Esophagus muscularis mucosa (tissue), 4 donors: ENCODE data around the gene UNC13B. TPM values are rescaled to one million over a fixed set of nuclear protein-coding genes. Genes with fewer than 3 reads are reported as not detected.
A peak's percentile ranks its signal among the peaks of the same experiment; 100 is the strongest.

Experiments used
- DNase-seq: peaks from one replicate; pipeline ENCODE4 v3.0.0-alpha.2; 2017; ENCODE audit errors: extremely low spot score
- H3K27ac ChIP-seq, 4 donors: fragments of 200-600 bp; sonication (generic); replicated peaks in 1 of 4; 1 replicate in 3 of 4; 2 replicates in 1 of 4; pipeline ENCODE4 v1.5.1; 2016 to 2019; ENCODE audit warnings: mild to moderate bottlenecking in 1 of 4
- H3K27me3 ChIP-seq, 4 donors: fragments of 200-600 bp; sonication (generic); one replicate each; pipeline versions ENCODE4 v1.5.1 to v1.6.0; 2016 to 2019
- H3K36me3 ChIP-seq, 4 donors: fragments of 200-600 bp; sonication (generic); one replicate each; pipeline ENCODE4 v1.5.1; 2016 to 2019
- H3K4me1 ChIP-seq, 4 donors: fragments of 200-600 bp; sonication (generic); one replicate each; pipeline ENCODE4 v1.5.1; 2016 to 2019
- H3K4me3 ChIP-seq, 4 donors: fragments of 200-600 bp; sonication (generic); 1 replicate in 2 of 4; 2 replicates in 2 of 4; pipeline ENCODE4 v1.5.1; 2016 to 2019; ENCODE audit warnings: mild to moderate bottlenecking in 4 of 4, moderate library complexity in 1 of 4
- H3K9me3 ChIP-seq, 4 donors: fragments of 200-600 bp; sonication (generic); 1 replicate in 3 of 4; 2 replicates in 1 of 4; pipeline ENCODE4 v1.5.1; 2016 to 2019
- EP300 ChIP-seq: sonication (generic); formaldehyde crosslinking; IDR thresholded peaks from one replicate; pipeline ENCODE4 v1.6.1; 2017; ENCODE audit warnings: antibody characterized with exemption
- POLR2A ChIP-seq: fragments of 450-650 bp; IDR thresholded peaks from one replicate; pipeline ENCODE4 v1.6.1; 2017; ENCODE audit warnings: antibody characterized with exemption, moderate library complexity, mild to moderate bottlenecking, low read depth
- POLR2AphosphoS5 ChIP-seq, 2 donors: sonication (generic); formaldehyde crosslinking; IDR thresholded peaks; one replicate each; pipeline ENCODE4 v1.6.1; 2017; ENCODE audit warnings: antibody characterized with exemption in 2 of 2
- WGBS: methylation state at CpG from one replicate; pipeline ENCODE4 v1.1.5; 2018; 5-methylcytosine and 5-hydroxymethylcytosine counted together
- intact Hi-C: fragments of 100-400 bp; cut with DNase I; formaldehyde crosslinking; loops from one replicate; pipeline ENCODE4 v1.15.1; 2023
- total RNA-seq, 4 donors: library from RNA; depleted of rRNA; stranded (reverse); fragments of >200 nt; gene quantifications; one replicate each; pipeline versions ENCODE4 v1.1.0 to v1.2.1, GENCODE V29; 2016
- TF ChIP-seq, protein P1 (sequence below), 3 experiments: fragments of 200-600 bp in 2 of 3; fragments of 450-650 bp in 1 of 3; sonication (generic) in 2 of 3; IDR thresholded peaks; one replicate each; pipeline ENCODE4 v1.5.1; 2017 to 2019; ENCODE audit warnings: antibody characterized with exemption in 3 of 3, mild to moderate bottlenecking in 2 of 3, moderate library complexity in 1 of 3

The UNC13B gene
- total RNA-seq, 4 donors from 2014 or later = 21.9 to 30.7 (median 28.7) TPM

DNA sequence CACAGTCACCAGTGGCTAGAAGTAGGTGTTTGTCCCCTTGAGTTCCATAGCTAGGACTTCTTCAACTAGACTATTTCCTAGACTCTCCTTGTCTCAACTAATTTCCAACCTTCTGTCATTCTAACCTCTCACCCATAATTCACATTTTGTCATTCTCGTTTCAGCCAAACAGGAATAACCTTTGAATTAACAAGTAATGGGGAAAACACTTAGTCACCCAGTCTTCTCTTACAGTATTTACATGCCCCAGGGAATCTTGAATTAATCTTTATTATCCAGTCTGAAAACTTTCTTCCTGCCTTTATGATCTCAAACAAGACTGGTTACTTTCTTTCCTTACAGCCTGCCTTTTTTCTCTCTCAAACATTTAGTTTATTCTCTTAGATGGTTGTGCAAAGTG, 264.8 kb downstream of the UNC13B start:
- Histone ChIP-seq H3K27me3 (no peaks in the 10 kb centered on the region), H3K4me1 (no peaks in the 10 kb centered on the region), H3K27ac (no peak overlapping the region), H3K9me3 (peaks cover 0 to 12% (median 8%) of the 10 kb centered on the region in 4 donors), H3K36me3 (no peaks in the 10 kb centered on the region), H3K4me3 (no peak overlapping the region)
- WGBS = 67% methylated on average over 1 of the region's 1 CpG
- TF ChIP-seq POLR2AphosphoS5 (IDR thresholded peaks at IDR 0.05) (no peak), EP300 (no peak), POLR2A (no peak)
- TF ChIP-seq, protein P1, sequence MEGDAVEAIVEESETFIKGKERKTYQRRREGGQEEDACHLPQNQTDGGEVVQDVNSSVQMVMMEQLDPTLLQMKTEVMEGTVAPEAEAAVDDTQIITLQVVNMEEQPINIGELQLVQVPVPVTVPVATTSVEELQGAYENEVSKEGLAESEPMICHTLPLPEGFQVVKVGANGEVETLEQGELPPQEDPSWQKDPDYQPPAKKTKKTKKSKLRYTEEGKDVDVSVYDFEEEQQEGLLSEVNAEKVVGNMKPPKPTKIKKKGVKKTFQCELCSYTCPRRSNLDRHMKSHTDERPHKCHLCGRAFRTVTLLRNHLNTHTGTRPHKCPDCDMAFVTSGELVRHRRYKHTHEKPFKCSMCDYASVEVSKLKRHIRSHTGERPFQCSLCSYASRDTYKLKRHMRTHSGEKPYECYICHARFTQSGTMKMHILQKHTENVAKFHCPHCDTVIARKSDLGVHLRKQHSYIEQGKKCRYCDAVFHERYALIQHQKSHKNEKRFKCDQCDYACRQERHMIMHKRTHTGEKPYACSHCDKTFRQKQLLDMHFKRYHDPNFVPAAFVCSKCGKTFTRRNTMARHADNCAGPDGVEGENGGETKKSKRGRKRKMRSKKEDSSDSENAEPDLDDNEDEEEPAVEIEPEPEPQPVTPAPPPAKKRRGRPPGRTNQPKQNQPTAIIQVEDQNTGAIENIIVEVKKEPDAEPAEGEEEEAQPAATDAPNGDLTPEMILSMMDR (IDR thresholded peaks at IDR 0.05) = no peak
- intact Hi-C loops = no loop called here
- no peak for DNase-seq

DNA sequence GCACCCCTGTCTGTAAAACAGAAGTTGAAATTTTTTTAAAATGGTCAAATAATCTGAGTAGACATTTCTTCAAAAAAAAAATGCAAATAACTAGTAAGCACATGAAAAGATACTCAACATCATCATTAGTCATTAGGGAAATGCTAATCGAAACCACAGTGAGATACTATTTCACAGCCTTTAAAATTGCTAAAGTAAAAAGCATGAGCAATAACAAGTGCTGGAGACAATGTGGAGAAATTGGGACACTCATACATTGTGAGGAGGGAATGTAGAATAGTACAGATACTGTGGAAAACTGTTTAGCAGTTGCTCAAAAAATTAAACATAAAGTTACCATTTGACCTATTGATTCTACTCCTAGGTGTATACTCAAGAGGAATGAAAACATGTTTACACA, 269.7 kb downstream of the UNC13B start:
- Histone ChIP-seq H3K4me3 (no peak overlapping the region), H3K36me3 (no peaks in the 10 kb centered on the region), H3K27ac (no peak overlapping the region), H3K27me3 (no peaks in the 10 kb centered on the region), H3K9me3 (peaks cover 0 to 12% (median 8%) of the 10 kb centered on the region in 4 donors), H3K4me1 (no peaks in the 10 kb centered on the region)
- 96% methylated on average over 1 of the region's 1 CpG for WGBS
- intact Hi-C loops = no loop called here
- DNase-seq = no peak
- TF ChIP-seq POLR2AphosphoS5 (IDR thresholded peaks at IDR 0.05) (no peak), POLR2A (no peak)
- TF ChIP-seq, protein P1 (IDR thresholded peaks at IDR 0.05) = no peak

DNA sequence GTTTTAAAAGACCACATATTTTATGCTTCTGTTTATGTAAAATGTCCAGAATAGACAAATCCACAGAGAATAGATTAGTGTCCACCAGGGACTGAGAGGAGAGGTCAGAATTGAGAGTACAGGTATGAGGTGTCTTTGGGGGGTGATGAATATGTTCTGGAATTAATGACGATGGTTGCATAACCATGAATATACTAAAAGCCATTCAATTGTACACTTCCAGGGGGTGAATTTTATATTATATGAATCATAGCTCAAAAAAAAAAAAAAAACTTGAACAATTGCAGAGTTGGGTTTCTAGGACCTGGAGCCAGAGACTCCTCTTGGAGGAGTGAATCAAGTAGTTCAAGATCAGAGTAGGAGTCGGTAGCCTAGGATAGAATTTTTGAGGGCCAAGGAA, 270.3 kb downstream of the UNC13B start:
- H3K36me3 ChIP-seq = no peaks in the 10 kb centered on the region
- no peak overlapping the region for H3K27ac ChIP-seq
- TF ChIP-seq EP300 = no peak
- TF ChIP-seq POLR2A = no peak
- TF ChIP-seq, protein P1 (IDR thresholded peaks at IDR 0.05) = no peak
- TF ChIP-seq POLR2AphosphoS5 (IDR thresholded peaks at IDR 0.05) = no peak
- no peak overlapping the region for H3K4me3 ChIP-seq
- DNase-seq = no peak
- WGBS = 87% methylated on average over 2 of the region's 2 CpGs
- H3K27me3 ChIP-seq = no peaks in the 10 kb centered on the region
- no peaks in the 10 kb centered on the region for H3K4me1 ChIP-seq
- peaks cover 0 to 12% (median 8%) of the 10 kb centered on the region in 4 donors for H3K9me3 ChIP-seq
- intact Hi-C loops = no loop called here

DNA sequence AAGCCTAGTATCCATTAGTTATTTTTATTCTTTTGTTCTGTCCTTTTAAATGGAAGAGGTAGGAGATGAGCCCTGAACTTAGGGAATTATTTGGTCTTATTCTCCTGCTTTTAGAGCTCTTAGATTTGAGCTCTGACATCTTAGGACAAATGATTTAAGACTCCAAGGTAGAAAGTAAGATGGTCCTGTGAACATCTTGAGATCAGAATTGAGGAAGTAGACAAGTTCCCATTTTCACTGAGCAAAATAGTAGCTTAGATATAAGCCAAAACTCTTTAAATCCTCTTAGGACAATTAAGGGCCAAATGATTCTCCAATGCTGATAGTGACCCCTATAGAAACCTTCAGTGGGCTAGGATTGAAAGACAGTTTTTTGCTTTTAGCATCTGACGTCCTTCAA, 275.1 kb downstream of the UNC13B start:
- no peaks in the 10 kb centered on the region for H3K27me3 ChIP-seq
- intact Hi-C loops = no loop called here
- H3K9me3 ChIP-seq = no peaks in the 10 kb centered on the region
- DNase-seq = no peak
- H3K27ac ChIP-seq = no peak overlapping the region
- H3K4me3 ChIP-seq = no peak overlapping the region
- no peaks in the 10 kb centered on the region for H3K36me3 ChIP-seq
- H3K4me1 ChIP-seq = no peaks in the 10 kb centered on the region
- WGBS = 69% methylated on average over 1 of the region's 1 CpG
- no peak for TF ChIP-seq POLR2A

DNA sequence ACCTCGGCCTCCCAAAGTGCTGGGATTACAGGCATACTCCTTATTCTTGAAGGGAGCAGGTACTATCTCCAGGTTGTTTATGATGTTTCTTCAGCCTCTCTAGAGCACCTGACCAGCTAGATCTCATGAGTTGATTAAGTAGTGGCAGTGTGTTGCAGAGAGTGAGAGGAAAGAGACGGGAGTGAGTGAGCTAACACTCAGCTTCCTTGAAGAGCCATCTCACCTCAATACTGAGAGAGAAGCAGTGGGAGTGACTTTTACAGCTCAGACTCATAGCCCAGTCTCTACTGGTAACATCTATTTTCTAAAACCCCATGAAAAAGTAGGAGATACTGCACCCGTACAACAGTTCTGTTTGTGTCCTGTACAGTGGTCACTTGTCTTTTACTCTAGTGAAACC, 284.2 kb downstream of the UNC13B start:
- intact Hi-C loops = no loop called here
- Histone ChIP-seq H3K9me3 (no peaks in the 10 kb centered on the region), H3K27me3 (no peaks in the 10 kb centered on the region), H3K36me3 (no peaks in the 10 kb centered on the region), H3K4me1 (no peaks in the 10 kb centered on the region), H3K4me3 (no peak overlapping the region), H3K27ac (no peak overlapping the region)
- peak; percentile 37 for DNase-seq
- WGBS = 98% methylated on average over 3 of the region's 3 CpGs
- TF ChIP-seq EP300 (no peak), POLR2AphosphoS5 (IDR thresholded peaks at IDR 0.05) (no peak), POLR2A (no peak)
- TF ChIP-seq, protein P1 (IDR thresholded peaks at IDR 0.05) = no peak
